Activated CD8-positive, alpha-beta memory T cell treated with anti-CD3 and anti-CD28 coated beads, Interleukin-2, amount 50 U/mL, for 24 hours (primary cell): ENCODE results near the gene NSD1.
A peak's percentile ranks its signal among the peaks of the same experiment; 100 is the strongest.

Experiments used
- DNase-seq: peaks from one replicate; pipeline ENCODE4 v3.0.0-alpha.2; 2020; ENCODE audit errors: extremely low read depth

The NSD1 gene

GRCh38 chr5:177097016-177097985, 36.3 kb upstream of the NSD1 start:
- DNase-seq, result no peak

GRCh38 chr5:177098120-177098469, 35.5 kb upstream of the NSD1 start:
- no peak for DNase-seq

DNA sequence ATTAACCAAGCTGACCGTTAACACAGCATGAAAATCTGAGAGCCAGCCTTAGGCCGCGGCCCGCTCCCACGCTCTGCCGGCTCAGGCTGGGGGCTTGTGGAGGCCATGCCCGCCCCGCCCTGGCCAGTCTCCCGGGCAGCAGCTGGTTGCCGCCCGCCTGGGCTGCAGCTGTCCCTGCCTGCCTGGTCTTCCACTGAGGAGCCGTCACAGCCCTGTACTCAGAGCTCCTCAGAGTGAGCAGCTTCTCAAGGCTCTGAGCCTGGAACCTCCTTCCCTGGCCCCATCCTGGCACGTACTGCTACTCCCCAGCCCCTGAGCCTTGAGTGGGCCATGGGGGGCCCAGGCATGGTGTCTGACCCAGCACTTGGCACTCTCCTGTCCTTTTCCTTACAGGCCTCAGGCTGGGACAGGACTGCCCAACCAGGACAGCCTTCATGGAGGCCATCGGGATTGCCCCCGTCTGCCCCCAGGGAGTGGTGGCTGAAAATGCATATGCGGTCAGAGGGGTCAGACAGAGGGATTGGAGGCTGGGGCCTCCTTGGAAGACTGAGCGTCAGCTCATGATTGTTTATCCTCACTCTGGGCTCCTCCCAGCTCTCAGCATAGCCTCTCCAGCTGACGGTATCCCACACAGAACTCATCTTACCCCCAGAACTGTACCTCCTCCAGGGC, 35.0 kb upstream of the NSD1 start:
- no peak for DNase-seq

DNA sequence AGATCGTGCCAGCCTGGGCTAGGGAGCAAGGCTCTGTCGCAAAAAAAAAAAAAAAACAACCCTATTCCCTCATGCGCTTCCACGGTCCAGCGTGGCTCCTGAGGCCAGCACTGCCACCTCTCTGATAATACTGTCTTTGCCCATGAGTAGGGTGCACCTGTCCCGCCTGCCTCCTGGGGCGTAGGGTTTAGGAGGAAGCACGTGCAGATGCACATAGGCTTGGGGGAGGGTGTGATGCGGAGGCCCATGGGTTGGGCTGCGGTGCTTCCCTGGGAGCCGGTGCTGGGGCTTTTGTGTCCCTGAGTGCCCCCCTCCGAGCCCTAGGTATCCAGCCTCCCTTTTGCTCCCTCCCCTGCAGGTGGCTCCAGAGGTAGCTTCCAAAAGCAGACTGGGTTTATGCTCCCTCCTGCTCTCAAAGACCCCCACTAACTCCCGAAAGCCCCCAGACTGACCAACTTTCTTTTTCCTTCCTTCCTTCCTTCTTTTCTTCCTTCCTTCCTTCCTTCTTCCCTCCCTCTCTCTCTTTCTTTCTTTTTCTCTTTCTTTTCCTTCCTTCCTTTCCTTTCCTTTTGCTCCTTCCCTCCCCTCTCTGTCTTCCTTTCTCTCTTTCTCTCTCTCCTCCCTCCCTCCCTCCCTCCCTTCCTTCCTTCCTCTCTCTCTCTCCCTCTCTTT, 34.0 kb upstream of the NSD1 start:
- DNase-seq, result no peak

DNA sequence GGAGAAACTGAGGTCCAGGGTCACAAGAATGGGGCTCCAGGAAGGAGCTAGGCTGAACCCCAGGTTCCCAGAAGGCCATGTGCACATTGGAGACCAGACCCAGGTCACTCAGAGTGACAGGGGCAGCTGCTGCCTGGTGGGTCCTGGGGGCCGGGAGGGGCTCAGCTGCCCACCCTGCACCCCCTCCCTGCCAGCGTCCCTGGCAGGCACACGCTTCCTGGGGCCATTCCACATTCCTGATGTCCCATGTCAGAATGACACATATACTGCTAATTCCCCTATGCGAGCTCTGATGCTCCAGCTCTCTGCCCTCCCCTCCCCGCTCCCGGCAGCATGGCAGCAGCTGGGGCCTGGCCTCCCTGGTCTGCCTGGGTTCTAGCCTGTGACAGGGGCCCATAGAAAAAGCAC, 32.9 kb upstream of the NSD1 start:
- no peak for DNase-seq

DNA sequence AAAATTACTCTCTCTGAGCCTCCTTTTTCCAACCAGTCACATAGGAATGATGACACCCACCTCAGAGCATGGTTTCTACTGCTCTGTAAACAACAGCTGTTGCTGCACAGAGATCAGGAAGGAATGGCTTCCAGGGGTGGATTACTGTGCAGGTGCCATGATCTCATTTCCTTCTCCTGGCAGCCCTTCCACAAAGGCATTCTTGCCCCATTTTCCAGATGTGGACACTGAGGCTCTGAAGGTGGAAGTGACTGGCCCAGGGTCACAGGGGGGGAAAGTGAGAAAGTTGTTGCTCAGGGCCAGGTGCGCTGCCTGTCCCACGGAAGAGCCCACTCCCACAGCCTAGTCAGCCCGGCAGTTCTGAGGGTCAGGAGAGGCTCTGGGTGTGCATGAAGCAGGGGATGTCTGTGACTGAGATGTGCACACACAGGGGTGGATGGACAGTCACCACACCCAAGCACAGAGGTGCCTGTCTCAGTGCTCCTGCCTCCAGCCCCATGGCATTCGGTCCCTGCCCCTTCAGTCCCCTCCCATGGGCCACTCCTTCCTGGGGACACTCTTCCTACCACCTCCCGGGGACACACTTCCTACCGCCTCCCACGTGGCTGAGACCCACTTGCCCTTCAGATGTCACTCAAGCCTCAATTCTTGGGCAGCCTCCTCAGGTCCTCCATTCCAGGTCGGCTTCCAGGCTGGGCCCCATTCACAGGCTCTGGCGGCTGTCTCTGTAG, 29.9 kb upstream of the NSD1 start:
- DNase-seq, result no peak

DNA sequence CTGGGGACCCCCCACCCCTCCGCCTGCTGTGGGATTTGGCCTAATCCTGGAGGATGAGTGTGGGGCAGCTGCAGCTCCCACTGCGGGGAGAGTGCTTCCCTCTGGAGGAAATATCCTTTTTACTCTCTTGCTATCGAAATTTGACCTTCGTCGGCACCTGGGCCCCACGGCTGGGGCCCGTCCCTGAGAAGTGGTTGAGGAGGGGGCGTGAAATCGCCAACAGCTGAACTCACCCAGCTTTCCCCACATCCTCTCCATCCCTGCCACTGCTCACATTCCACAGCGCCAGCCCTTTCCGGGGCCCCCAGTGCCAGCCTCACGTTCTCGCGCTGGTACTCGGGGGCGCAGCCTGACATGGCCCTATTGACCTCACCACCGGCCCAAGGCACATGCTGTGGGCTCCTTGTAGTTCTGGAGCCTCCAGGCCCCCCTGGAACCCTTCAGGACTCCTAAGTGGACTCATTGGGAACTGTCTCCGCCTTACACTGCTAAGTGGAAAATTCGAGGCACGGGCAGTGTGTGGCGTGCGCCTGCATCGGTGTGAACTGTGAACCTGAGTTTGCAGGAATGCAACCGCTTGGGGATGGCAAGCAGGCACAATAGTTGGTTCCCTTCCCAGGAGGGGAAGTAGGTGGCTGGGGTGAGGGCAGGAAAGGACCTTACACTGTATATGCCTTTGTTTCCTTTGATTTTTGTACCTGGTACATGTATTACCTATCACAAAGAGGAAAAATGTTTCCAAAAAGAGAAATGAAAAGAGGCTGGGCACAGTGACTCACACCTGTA, 27.7 kb upstream of the NSD1 start:
- no peak for DNase-seq

DNA sequence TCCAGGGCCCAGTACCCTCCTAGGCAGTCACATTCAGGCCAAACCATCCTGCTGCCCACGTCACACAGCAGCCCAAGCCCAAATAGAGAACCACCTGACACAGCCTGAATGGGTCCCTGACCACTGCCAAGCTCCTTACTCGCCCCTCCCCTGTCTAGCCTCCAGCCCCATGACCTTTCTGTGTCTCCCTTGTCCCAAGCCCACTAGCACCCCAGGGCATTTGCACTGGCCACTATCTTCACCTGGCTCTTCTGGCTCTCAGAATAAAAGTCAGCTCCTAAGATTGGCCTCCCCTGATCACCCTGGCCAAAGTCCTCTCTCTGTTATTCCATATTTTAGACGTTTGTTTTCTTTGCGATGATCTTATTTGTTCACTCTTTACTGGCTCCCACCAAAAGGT, 26.4 kb upstream of the NSD1 start:
- DNase-seq, result no peak

DNA sequence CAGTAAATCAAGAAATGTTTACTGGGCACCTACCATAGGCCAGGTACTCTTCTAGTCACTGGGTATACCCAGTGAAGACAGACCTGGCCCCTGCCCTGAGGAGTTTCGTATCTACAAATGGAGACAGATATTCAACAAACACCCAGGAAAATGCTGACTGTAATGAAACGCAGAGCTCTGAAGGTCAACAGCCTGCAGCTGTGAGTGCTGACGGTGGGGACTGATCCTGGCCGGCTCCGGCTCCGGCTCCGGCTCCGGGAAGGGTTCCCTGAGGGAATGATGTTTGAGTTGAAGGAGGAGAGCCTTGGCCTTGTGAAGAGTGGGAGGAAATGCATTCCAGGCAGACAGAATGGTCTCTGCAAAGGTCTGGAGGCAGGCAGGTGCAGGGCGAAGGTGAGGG, 23.8 kb upstream of the NSD1 start:
- DNase-seq, result no peak

GRCh38 chr5:177111720-177112394, 21.7 kb upstream of the NSD1 start:
- peak; percentile 23 for DNase-seq

DNA sequence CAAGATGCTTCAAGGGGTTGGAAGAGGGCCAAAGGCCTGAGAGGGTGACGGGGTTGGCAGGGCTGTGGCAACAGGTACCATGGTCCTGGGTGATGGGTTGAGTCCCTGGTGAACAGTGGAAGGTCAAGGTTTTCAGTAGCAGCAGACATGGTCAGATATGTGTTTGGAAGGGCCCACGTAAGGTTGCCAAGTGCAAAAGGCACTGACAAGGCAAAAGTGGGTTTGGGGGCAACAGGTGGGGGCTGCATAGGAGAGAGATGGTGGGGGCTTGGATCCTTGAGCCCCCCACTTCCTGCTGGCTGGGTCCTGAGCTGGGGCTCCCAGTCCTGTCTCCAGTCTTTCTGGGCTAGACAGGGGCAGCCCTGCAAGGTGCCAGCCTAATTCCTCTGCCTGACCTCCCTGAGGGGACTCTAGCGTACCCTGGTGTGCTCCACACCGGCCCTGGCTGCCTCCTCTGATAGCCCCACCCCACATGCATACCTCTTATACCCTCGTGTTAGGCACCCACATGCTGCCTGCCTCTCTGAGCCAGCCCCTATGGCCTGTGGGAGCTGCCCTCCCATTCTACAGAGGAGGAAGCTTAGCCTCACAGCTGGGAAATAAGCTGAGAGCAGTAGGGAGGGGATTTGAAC, 20.9 kb upstream of the NSD1 start:
- no peak for DNase-seq

DNA sequence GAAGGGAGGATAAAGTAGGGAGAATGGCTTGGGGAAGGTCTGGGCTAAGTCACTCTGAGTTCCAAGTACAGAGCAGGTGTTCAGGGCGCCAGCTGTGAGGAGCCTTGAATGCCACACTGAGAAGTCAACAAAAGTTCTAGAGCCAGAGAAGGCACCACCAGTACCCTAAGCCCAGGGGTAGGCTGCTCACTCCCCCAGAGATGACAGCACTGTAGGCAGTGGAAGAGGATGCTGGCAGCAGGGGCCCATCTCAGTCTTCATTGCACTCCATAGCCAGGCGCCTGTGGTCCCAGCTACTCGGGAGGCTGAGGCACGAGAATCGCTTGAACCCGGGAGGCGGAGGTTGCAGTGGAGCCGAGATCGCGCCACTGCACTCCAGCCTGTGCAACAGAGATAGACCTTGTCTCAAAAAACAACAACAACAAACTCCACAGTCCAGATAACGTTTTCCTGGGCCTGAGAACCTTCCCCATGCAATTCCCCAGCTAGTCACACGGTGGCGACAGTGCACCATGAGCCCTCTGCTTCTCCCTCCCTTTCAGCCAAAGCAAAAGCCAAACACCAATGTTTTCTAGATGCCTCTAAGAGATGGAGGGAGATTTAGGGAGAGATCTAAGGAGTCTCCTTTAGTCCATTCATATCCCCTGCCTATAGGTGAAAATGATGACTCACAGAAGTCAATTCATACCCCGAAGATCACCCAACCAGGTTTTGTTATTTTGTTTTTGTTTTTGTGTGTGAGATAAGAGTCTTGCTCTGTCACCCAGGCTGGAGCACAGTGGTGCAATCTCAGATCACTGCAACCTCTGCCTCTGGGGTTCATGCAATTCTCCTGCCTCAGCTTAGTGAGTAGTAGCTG, 19.8 kb upstream of the NSD1 start:
- peak; percentile 44 for DNase-seq

DNA sequence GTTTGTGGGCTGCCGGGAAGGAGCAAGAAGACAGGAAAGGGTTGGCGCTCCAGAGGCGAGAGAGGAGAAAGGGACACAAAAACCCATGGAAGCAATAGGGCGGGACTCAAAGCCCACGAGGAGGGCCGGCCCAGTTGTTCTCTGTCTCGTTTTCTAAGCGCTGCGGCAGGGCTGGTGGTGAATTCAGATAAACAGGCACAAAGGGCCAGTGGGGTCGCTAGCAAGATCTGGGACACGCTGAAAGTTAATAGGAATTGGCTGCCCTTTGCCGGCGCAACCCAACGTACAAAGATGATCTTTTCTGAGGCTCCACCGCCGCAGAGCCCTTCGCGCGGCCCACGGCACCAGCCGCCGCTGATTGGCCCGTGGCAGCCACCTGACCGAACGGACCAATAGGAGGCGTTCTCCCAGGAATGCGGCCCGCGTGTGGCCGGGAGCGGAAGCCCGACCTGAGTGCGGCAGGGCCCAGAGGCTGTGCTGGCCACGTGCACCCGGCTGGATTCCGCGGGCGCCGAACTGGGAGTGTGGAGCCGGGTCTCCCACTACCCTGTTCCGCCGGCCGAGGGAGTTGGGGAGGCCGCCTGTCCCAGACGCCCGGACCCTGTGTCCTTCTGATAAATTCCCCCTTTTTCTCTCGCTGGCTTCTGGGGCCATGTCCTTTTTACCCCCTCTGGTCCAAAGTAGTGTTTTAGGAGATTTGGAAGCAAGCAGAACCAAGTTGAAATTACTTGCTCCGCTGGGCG, 16.8 kb upstream of the NSD1 start:
- peak; percentile 53 for DNase-seq

GRCh38 chr5:177117441-177118045, 16.0 kb upstream of the NSD1 start:
- DNase-seq, result no peak

DNA sequence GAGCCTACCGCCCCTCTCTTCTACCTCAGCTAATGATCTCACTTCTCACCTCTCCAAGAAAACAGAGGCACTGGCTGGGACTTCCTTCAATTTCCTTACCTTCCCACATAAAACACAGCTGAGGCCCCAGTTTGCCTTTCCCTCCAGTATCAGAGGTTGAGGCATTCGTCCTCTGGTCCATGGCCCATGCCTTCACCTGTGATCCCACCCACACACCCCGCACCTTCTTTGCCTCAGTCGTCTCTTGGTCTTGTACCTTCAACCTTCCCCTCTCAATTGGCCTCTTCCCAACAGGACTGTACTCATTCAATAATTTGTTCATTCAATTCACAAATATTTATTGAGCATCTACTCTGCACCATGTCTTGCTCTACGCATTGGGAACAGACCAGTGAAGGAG, 11.0 kb upstream of the NSD1 start:
- DNase-seq, result no peak

DNA sequence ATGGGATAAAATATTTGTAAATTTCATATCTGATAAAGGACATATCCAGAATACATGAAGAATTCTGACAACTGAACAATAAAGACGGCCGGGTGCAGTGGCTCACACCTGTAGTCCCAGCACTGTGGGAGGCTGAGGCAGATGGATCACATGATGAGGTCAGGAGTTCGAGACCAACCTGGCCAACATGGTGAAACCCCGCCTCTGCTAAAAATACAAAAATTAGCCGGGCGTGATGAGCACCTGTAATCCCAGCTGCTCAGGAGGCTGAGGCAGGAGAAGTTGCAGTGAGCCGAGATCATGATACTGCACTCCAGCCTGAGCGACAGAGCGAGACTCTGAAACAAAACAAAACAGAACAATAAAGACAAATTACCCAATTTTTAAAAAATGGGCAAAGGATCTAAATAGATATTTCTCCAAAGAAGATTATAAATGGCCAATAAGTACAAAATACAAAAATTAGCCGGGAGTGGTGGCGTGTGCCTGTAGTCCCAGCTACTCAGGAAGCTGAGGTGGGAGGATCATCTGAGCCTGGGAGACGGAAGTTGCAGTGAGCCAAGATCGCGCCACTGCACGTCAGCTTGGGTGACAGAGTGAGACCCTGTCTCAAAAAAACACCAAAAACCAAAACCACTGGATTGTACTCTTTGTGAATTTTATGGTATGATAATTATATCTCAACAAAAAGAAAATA, 9.6 kb upstream of the NSD1 start:
- DNase-seq, result no peak

DNA sequence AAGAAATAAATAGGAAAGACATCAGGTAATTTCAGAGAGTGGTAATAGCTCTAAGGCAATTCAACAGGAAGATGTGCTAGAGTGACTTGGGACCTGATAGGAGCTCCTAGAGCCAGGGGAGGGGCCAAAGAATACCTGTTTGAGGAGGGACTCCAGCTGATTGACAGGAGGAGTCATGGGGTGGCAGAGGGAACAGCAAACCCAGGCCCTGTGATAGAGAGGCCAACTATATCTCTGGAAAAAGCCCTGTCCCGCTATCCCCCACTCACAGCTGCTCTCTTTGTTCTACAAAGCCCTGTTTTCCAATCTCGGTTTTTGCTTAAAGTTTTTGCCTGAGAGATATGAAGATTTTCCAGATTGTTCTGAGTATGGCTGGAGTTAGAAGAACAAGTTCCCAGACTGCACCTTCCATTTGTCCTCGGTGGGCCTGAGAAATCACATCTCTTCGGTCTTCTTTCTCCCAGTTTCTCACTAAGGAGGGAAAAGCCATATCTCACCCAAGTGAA, 9.0 kb upstream of the NSD1 start:
- no peak for DNase-seq
